ENCODE measurements around the gene SP100. TPM values are rescaled to one million over a fixed set of nuclear protein-coding genes. Genes with fewer than 3 reads are reported as not detected.

SP100 gene
- total and polyA plus RNA-seq, 2 of the 4 experiments (the other 2 are of a cell fraction), result 50.6 to 69.0 TPM

DNA sequence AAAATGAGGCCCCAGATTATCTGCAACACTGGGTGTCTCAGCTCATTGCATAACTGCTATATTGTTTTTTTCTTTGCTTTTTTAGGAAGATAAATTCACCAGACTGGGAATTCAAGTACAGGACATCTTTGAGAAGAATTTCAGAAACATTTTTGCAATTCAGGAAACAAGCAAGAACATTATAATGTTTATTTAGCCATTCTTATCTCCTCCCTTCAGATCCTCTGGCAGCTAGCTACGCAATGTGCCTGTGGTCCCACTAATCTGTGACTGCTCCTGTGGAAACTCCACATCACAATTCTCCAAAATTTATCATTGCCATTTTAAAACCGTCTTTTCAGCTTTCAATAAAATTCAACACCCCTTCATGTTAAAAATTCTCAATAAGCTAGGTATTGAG lies 126.8 kb downstream of the SP100 start:
- H3K23ac ChIP-seq (ENCODE audit: low read depth, low read length), result no peak overlapping the region
- no peaks in the 10 kb centered on the region for H3K9me1 ChIP-seq (ENCODE audit: insufficient read depth, low read length)
- H3K9me3 ChIP-seq (ENCODE audit: control insufficient read depth, insufficient read depth, low read length), result no peaks in the 10 kb centered on the region
- DNase-seq (no peak), ATAC-seq (ENCODE audit: low read depth) (no peak)
- no peak overlapping the region for H2AFZ ChIP-seq (replicated peaks; ENCODE audit: low read length, poor library complexity)
- TF ChIP-seq CHD1 (IDR thresholded peaks at IDR 0.05; ENCODE audit: low read depth, low read length), result no peak
- TF ChIP-seq POLR2A (IDR thresholded peaks at IDR 0.05; ENCODE audit: low read depth, low read length), result no peak
- TF ChIP-seq, protein P1, sequence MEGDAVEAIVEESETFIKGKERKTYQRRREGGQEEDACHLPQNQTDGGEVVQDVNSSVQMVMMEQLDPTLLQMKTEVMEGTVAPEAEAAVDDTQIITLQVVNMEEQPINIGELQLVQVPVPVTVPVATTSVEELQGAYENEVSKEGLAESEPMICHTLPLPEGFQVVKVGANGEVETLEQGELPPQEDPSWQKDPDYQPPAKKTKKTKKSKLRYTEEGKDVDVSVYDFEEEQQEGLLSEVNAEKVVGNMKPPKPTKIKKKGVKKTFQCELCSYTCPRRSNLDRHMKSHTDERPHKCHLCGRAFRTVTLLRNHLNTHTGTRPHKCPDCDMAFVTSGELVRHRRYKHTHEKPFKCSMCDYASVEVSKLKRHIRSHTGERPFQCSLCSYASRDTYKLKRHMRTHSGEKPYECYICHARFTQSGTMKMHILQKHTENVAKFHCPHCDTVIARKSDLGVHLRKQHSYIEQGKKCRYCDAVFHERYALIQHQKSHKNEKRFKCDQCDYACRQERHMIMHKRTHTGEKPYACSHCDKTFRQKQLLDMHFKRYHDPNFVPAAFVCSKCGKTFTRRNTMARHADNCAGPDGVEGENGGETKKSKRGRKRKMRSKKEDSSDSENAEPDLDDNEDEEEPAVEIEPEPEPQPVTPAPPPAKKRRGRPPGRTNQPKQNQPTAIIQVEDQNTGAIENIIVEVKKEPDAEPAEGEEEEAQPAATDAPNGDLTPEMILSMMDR (conservative IDR thresholded peaks at IDR 0.05; ENCODE audit: low read depth, low read length), result no peak
- TF ChIP-seq SMC3 (IDR thresholded peaks at IDR 0.05; ENCODE audit: low read depth, low read length), result no peak
- no peak for TF ChIP-seq RAD21 (IDR thresholded peaks at IDR 0.05; ENCODE audit: low read length)
- TF ChIP-seq RCOR1 (IDR thresholded peaks at IDR 0.05; ENCODE audit: insufficient replicate concordance, low read length), result no peak
- H4K91ac ChIP-seq (ENCODE audit: insufficient read depth, low read depth, low read length), result no peak overlapping the region
- no peak overlapping the region for H3K4ac ChIP-seq (ENCODE audit: low read depth, low read length)
- no peak overlapping the region for H3K4me3 ChIP-seq (ENCODE audit: insufficient read depth, low read depth, low read length)
- no peaks in the 10 kb centered on the region for H4K20me1 ChIP-seq (ENCODE audit: insufficient read depth, low read length)
- H4K8ac ChIP-seq (ENCODE audit: low read depth in 2 of 2, low read length in 2 of 2), result no peak overlapping the region
- no peak overlapping the region for H3K14ac ChIP-seq (replicated peaks; ENCODE audit: low read depth, low read length)
- H3K56ac ChIP-seq (ENCODE audit: extremely low read depth, insufficient read depth, low read length), result no peak overlapping the region
- H2AK5ac ChIP-seq (ENCODE audit: low read depth, low read length), result no peak overlapping the region
- dilution Hi-C loops (cut with HindIII; ENCODE audit: low sequenced_read_pairs, unreplicated experiment) (no loop called here), in situ Hi-C loops (cut with MboI; ENCODE audit: low sequenced_read_pairs) (no loop called here), intact Hi-C loops (cut with micrococcal nuclease) (no loop called here)
- BruUV-seq (replicated peaks), result no TSS peak
- no peak overlapping the region for H2BK5ac ChIP-seq (ENCODE audit: low read depth, low read length, poor library complexity, severe bottlenecking)
- H3K79me1 ChIP-seq (ENCODE audit: low read depth in 1 of 2, low read length in 2 of 2), result no peaks in the 10 kb centered on the region
- no peak overlapping the region for H2BK20ac ChIP-seq (ENCODE audit: low read depth, low read length)
- H4K5ac ChIP-seq (ENCODE audit: low read depth, low read length), result no peak overlapping the region
- no peaks in the 10 kb centered on the region for H3K36me3 ChIP-seq (ENCODE audit: control insufficient read depth, insufficient read depth, low read length)
- H3K9ac ChIP-seq (ENCODE audit: low read depth, low read length), result no peak overlapping the region
- no peak overlapping the region for H3K4me2 ChIP-seq (ENCODE audit: low read depth, low read length)
- no peaks in the 10 kb centered on the region for H3K4me1 ChIP-seq (ENCODE audit: control insufficient read depth, insufficient read depth, low read length)
- no peaks in the 10 kb centered on the region for H3K27me3 ChIP-seq (ENCODE audit: control insufficient read depth, insufficient read depth, low read length)
- POLR2A ChIA-PET (ENCODE audit: unreplicated experiment), result no interaction called here
- no peak overlapping the region for H2BK15ac ChIP-seq (ENCODE audit: low read depth, low read length)
- H2AK9ac ChIP-seq (replicated peaks; ENCODE audit: low read depth, low read length, poor library complexity), result no peak overlapping the region
- no peak overlapping the region for H3K18ac ChIP-seq (ENCODE audit: low read depth, low read length)
- no peak overlapping the region for H3K27ac ChIP-seq (ENCODE audit: insufficient read depth, low read length)
- CTCF ChIA-PET, result no interaction called here
- no peak overlapping the region for H2BK120ac ChIP-seq (ENCODE audit: low read depth, low read length)
- WGBS, 2 experiments (ENCODE audit: extremely low coverage in 2 of 2, insufficient read length in 1 of 2), result no CpG with 5 or more reads among the region's 2 CpGs
